GDM1 (cell line): ENCODE measurements around the gene DRGX.

Source experiments
- DNase-seq: peaks from one replicate; lab custom pipeline; 2025; lab: John Stamatoyannopoulos, UW

DRGX gene

GRCh38 chr10:49318028-49318427 is 77.9 kb downstream of the DRGX start:
- no peak for DNase-seq

- no peak for DNase-seq
Observed at GRCh38 chr10:49314806-49315205, 81.1 kb downstream of the DRGX start.
